ENCODE measurements around the gene RBM25.

DNA sequence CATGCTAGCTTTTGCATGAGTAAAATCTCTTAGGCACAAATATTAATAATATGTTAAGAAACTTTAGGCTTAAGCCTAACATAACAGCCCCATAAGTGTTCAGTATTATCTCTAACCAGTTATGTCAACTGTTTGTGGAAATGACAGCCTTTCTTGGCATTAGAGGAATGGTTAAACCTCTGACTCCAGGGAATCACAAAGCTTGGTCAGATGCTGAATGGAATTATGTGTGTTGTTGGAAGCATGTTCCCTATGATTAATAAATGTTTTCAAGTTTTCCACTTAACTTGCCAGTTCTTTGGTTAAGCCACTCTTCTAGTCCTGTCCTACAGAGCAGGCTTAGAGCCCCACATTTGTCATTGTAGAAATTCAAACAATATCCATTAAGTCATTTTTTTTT, 94.9 kb downstream of the RBM25 start:
- TF ChIP-seq CTCF (IDR thresholded peaks at IDR 0.05) (no peak), POLR2A (IDR thresholded peaks at IDR 0.05) (no peak)

Measured in adrenal gland (tissue), 5 donors.